Measurements from ENCODE around the gene RNF115. TPM values are rescaled to one million over a fixed set of nuclear protein-coding genes. Genes with fewer than 3 reads are reported as not detected.

Gene RNF115
- total and polyA plus RNA-seq, 2 of the 4 experiments (the other 2 are of a cell fraction): 13.5 to 22.9 TPM

- Histone ChIP-seq H3K14ac (replicated peaks; ENCODE audit: low read depth, low read length) (no peak overlapping the region), H4K20me1 (ENCODE audit: insufficient read depth, low read length) (no peaks in the 10 kb centered on the region), H4K91ac (ENCODE audit: insufficient read depth, low read depth, low read length) (no peak overlapping the region), H3K9me1 (ENCODE audit: insufficient read depth, low read length) (no peaks in the 10 kb centered on the region), H3K23ac (ENCODE audit: low read depth, low read length) (no peak overlapping the region), H2BK15ac (ENCODE audit: low read depth, low read length) (no peak overlapping the region), H4K5ac (ENCODE audit: low read depth, low read length) (no peak overlapping the region), H3K4me1 (ENCODE audit: control insufficient read depth, insufficient read depth, low read length) (no peaks in the 10 kb centered on the region), H3K4me2 (ENCODE audit: low read depth, low read length) (no peak overlapping the region), H4K8ac (ENCODE audit: low read depth in 2 of 2, low read length in 2 of 2) (no peak overlapping the region), H2AK9ac (replicated peaks; ENCODE audit: low read depth, low read length, poor library complexity) (no peak overlapping the region), H2AFZ (replicated peaks; ENCODE audit: low read length, poor library complexity) (no peak overlapping the region), H3K18ac (ENCODE audit: low read depth, low read length) (no peak overlapping the region), H3K56ac (ENCODE audit: extremely low read depth, insufficient read depth, low read length) (no peak overlapping the region), H3K27ac (ENCODE audit: insufficient read depth, low read length) (no peak overlapping the region), H3K79me1 (ENCODE audit: low read depth in 1 of 2, low read length in 2 of 2) (peaks cover 3 to 9% of the 10 kb centered on the region in 2 experiments; a peak in 3 of 4 replicates), H3K4ac (ENCODE audit: low read depth, low read length) (no peak overlapping the region), H2BK20ac (ENCODE audit: low read depth, low read length) (no peak overlapping the region), H2BK120ac (ENCODE audit: low read depth, low read length) (no peak overlapping the region), H2BK5ac (ENCODE audit: low read depth, low read length, poor library complexity, severe bottlenecking) (no peak overlapping the region), H3K9me3 (ENCODE audit: control insufficient read depth, insufficient read depth, low read length) (no peaks in the 10 kb centered on the region), H2AK5ac (ENCODE audit: low read depth, low read length) (no peak overlapping the region), H3K36me3 (ENCODE audit: control insufficient read depth, insufficient read depth, low read length) (peaks cover 64% of the 10 kb centered on the region), H3K27me3 (ENCODE audit: control insufficient read depth, insufficient read depth, low read length) (no peaks in the 10 kb centered on the region), H3K4me3 (ENCODE audit: insufficient read depth, low read depth, low read length) (no peak overlapping the region), H3K9ac (ENCODE audit: low read depth, low read length) (no peak overlapping the region)
- BruUV-seq (replicated peaks): no TSS peak
- DNase-seq: no peak
- ATAC-seq (ENCODE audit: low read depth): no peak
- in situ Hi-C loops (cut with MboI; ENCODE audit: low sequenced_read_pairs) (no loop called here), dilution Hi-C loops (cut with HindIII; ENCODE audit: low sequenced_read_pairs, unreplicated experiment) (no loop called here), intact Hi-C loops (cut with micrococcal nuclease) (no loop called here)
- ChIA-PET POLR2A (ENCODE audit: unreplicated experiment) (no interaction called here), CTCF (no interaction called here)
- WGBS, 2 experiments (ENCODE audit: extremely low coverage in 2 of 2, insufficient read length in 1 of 2): no CpG with 5 or more reads among the region's 1 CpG
- no peak for TF ChIP-seq CEBPB (IDR thresholded peaks at IDR 0.05; ENCODE audit: low read depth, low read length)
- TF ChIP-seq NFE2L2 (IDR thresholded peaks at IDR 0.05; ENCODE audit: low read depth, low read length): no peak
- TF ChIP-seq BHLHE40 (IDR thresholded peaks at IDR 0.05; ENCODE audit: low read depth, low read length): no peak
- TF ChIP-seq MAFK (IDR thresholded peaks at IDR 0.05; ENCODE audit: low read depth, low read length): no peak
- TF ChIP-seq SMC3 (IDR thresholded peaks at IDR 0.05; ENCODE audit: low read depth, low read length): no peak
- TF ChIP-seq MAZ (IDR thresholded peaks at IDR 0.05; ENCODE audit: borderline replicate concordance, low read depth, low read length): no peak
- TF ChIP-seq POLR2A (IDR thresholded peaks at IDR 0.05; ENCODE audit: low read depth, low read length): no peak
- no peak for TF ChIP-seq MXI1 (IDR thresholded peaks at IDR 0.05; ENCODE audit: borderline replicate concordance, low read depth, low read length)
- TF ChIP-seq CHD1 (IDR thresholded peaks at IDR 0.05; ENCODE audit: low read depth, low read length): no peak
- TF ChIP-seq, protein P1, sequence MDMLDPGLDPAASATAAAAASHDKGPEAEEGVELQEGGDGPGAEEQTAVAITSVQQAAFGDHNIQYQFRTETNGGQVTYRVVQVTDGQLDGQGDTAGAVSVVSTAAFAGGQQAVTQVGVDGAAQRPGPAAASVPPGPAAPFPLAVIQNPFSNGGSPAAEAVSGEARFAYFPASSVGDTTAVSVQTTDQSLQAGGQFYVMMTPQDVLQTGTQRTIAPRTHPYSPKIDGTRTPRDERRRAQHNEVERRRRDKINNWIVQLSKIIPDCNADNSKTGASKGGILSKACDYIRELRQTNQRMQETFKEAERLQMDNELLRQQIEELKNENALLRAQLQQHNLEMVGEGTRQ (IDR thresholded peaks at IDR 0.05; ENCODE audit: low read depth, low read length): no peak
- no peak for TF ChIP-seq FOS (IDR thresholded peaks at IDR 0.05; ENCODE audit: low read depth, low read length)
- TF ChIP-seq ELK1 (IDR thresholded peaks at IDR 0.05; ENCODE audit: borderline replicate concordance, low read depth, low read length): no peak
- TF ChIP-seq RAD21 (IDR thresholded peaks at IDR 0.05; ENCODE audit: low read length): no peak
- TF ChIP-seq RCOR1 (IDR thresholded peaks at IDR 0.05; ENCODE audit: insufficient replicate concordance, low read length): no peak
- TF ChIP-seq RFX5 (IDR thresholded peaks at IDR 0.05; ENCODE audit: low read depth, low read length): no peak
- TF ChIP-seq, protein P2, sequence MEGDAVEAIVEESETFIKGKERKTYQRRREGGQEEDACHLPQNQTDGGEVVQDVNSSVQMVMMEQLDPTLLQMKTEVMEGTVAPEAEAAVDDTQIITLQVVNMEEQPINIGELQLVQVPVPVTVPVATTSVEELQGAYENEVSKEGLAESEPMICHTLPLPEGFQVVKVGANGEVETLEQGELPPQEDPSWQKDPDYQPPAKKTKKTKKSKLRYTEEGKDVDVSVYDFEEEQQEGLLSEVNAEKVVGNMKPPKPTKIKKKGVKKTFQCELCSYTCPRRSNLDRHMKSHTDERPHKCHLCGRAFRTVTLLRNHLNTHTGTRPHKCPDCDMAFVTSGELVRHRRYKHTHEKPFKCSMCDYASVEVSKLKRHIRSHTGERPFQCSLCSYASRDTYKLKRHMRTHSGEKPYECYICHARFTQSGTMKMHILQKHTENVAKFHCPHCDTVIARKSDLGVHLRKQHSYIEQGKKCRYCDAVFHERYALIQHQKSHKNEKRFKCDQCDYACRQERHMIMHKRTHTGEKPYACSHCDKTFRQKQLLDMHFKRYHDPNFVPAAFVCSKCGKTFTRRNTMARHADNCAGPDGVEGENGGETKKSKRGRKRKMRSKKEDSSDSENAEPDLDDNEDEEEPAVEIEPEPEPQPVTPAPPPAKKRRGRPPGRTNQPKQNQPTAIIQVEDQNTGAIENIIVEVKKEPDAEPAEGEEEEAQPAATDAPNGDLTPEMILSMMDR (conservative IDR thresholded peaks at IDR 0.05; ENCODE audit: low read depth, low read length): no peak
These were observed 13.8 kb upstream of the RNF115 start for GRCh38 chr1:145837656-145838055.

Data from IMR-90 (cell line).